GM12878 (cell line): ENCODE data around the gene PORCN.

Source experiments
- CTCF ChIP-seq, 3 experiments: IDR thresholded peaks in 2 of 3; conservative IDR thresholded peaks in 1 of 3; 2 replicates each; pipeline ENCODE4 v1.5.1; 2011; ENCODE audit warnings: low read depth in 3 of 3, low read length in 3 of 3, mild to moderate bottlenecking in 3 of 3, control low read depth in 2 of 3, moderate library complexity in 2 of 3, inconsistent platforms in 1 of 3, mixed read lengths in 1 of 3; ENCODE audit not compliant: control insufficient read depth in 2 of 3, insufficient read depth in 1 of 3; ENCODE audit errors: extremely low read depth in 1 of 3
- ELK1 ChIP-seq: IDR thresholded peaks from 2 replicates; pipeline ENCODE4 v1.6.1; 2012; ENCODE audit warnings: low read depth, low read length, improper control_type of control experiment
- MYC ChIP-seq: IDR thresholded peaks from 2 replicates; pipeline ENCODE4 v1.6.1; 2011; ENCODE audit warnings: mild to moderate bottlenecking, low read length, moderate library complexity, inconsistent platforms; ENCODE audit not compliant: insufficient read depth, insufficient replicate concordance, insufficient read length, severe bottlenecking
- POLR2A ChIP-seq: IDR thresholded peaks from 2 replicates; pipeline ENCODE4 v1.6.1; 2011; ENCODE audit warnings: low read depth, mild to moderate bottlenecking, low read length
- POLR2AphosphoS5 ChIP-seq: IDR thresholded peaks from 2 replicates; pipeline ENCODE4 v1.6.1; 2011; ENCODE audit warnings: mild to moderate bottlenecking, low read length, inconsistent platforms
- SKIL ChIP-seq: fragments of 450-650 bp; IDR thresholded peaks from 2 replicates; pipeline ENCODE4 v1.6.1; 2017; ENCODE audit warnings: mild to moderate bottlenecking, low read depth, inconsistent platforms; ENCODE audit not compliant: poor library complexity, severe bottlenecking
- TAF1 ChIP-seq: IDR thresholded peaks from 2 replicates; pipeline ENCODE4 v1.6.1; 2011; ENCODE audit warnings: mild to moderate bottlenecking, low read depth, low read length, borderline replicate concordance

- TF ChIP-seq POLR2A (peak; percentile 94), CTCF (IDR thresholded peaks at IDR 0.05 in 2 of 3, conservative IDR thresholded peaks at IDR 0.05 in 1 of 3; ENCODE audit: control insufficient read depth in 2 of 3, extremely low read depth in 1 of 3, insufficient read depth in 1 of 3, low read depth in 3 of 3, low read length in 3 of 3) (no peak), ELK1 (no peak), SKIL (no peak), TAF1 (no peak), MYC (no peak), POLR2AphosphoS5 (peak; percentile 75)
These were observed 12.8 kb downstream of the PORCN start, which contains the start of gene EBP for GRCh38 chrX:48521353-48522243.
